K562 (cell line): ENCODE results near the gene PTGFR. TPM values are rescaled to one million over a fixed set of nuclear protein-coding genes. Genes with fewer than 3 reads are reported as not detected.

Source experiments
- ATAC-seq: fragments of 200-7000 bp; cut with Tn5 transposase; 3 replicates; pipeline ENCODE4 v1.9.1; 2020; ENCODE audit warnings: moderate library complexity
- BruUV-seq: library from RNA; stranded (reverse); fragments of 400-500 nt; replicated peaks from 2 replicates; lab custom pipeline; 2021; lab: Mats Ljungman, UMichigan
- CTCF ChIA-PET: fragments of 300-600 bp; formaldehyde crosslinking; extraction: SDS; loops from one replicate; lab custom pipeline; 2021; ENCODE audit warnings: low intra/inter-chr PET ratio; lab: Yijun Ruan, JAX
- POLR2A ChIA-PET: fragments of 300-600, 350-650 bp; sonication (Branson Sonifier 250); formaldehyde crosslinking; extraction: SDS; loops from one replicate; lab custom pipeline; 2021; ENCODE audit warnings: antibody characterized with exemption, inconsistent platforms; lab: Yijun Ruan, JAX
- DNase-seq, 4 experiments: peaks; one replicate each; pipeline versions ENCODE4 v3.0.0 to v3.0.0-alpha.2; 2011 to 2018; ENCODE audit warnings: low spot score in 3 of 4, mixed read lengths in 3 of 4; ENCODE audit errors: extremely low read depth in 1 of 4
- FAIRE-seq: peaks from 2 replicates; lab custom pipeline; 2011; peaks lifted over from hg19 to GRCh38; lab: Jason Lieb, UNC
- H2AFZ ChIP-seq: 2 replicates; pipeline ENCODE4 v1.6.0; 2011; ENCODE audit warnings: low read depth, low read length, control low read depth, inconsistent platforms
- H3K27ac ChIP-seq: fragments of 200-600 bp; 3 replicates; pipeline ENCODE4 v1.8.0; 2011; ENCODE audit warnings: low read depth, mild to moderate bottlenecking, control low read depth, inconsistent platforms, low read length, moderate library complexity, mixed read lengths; ENCODE audit errors: extremely low read depth
- H3K27me3 ChIP-seq, 2 experiments: fragments of 300-600 bp in 1 of 2; 2 replicates in 1 of 2; 3 replicates in 1 of 2; pipeline versions ENCODE4 v1.6.0 to v1.8.0; 2011; ENCODE audit warnings: inconsistent platforms in 2 of 2, low read length in 2 of 2, mild to moderate bottlenecking in 1 of 2, mixed read lengths in 1 of 2, moderate library complexity in 1 of 2; ENCODE audit not compliant: control insufficient read depth in 2 of 2, insufficient read depth in 2 of 2
- H3K36me3 ChIP-seq: fragments of 300-600 bp; 3 replicates; pipeline ENCODE4 v1.8.0; 2011; ENCODE audit warnings: mild to moderate bottlenecking, low read length, inconsistent platforms; ENCODE audit not compliant: control insufficient read depth, insufficient read depth
- H3K4me1 ChIP-seq, 2 experiments: fragments of 200-600 bp in 1 of 2; replicated peaks in 1 of 2; 2 replicates in 1 of 2; 3 replicates in 1 of 2; pipeline versions ENCODE4 v1.5.1 to v1.8.0; 2011; ENCODE audit warnings: inconsistent platforms in 2 of 2, low read length in 2 of 2, mild to moderate bottlenecking in 1 of 2, mixed read lengths in 1 of 2, moderate library complexity in 1 of 2; ENCODE audit not compliant: control insufficient read depth in 2 of 2, insufficient read depth in 2 of 2
- H3K4me2 ChIP-seq: 2 replicates; pipeline ENCODE4 v1.6.1; 2011; ENCODE audit warnings: low read length, control low read depth, inconsistent platforms, mixed read lengths; ENCODE audit not compliant: insufficient read depth
- H3K4me3 ChIP-seq: fragments of 200-600 bp; sonication (generic), shearing (Covaris generic); 2 replicates; pipeline ENCODE4 v1.5.1; 2016; ENCODE audit warnings: control low read depth, inconsistent platforms
- H3K79me2 ChIP-seq: fragments of 200-600 bp; 3 replicates; pipeline ENCODE4 v1.8.0; 2011; ENCODE audit warnings: low read length, inconsistent platforms; ENCODE audit not compliant: control insufficient read depth, insufficient read depth
- H3K9ac ChIP-seq, 2 experiments: 2 replicates each; pipeline versions ENCODE4 v1.6.0 to v1.6.1; 2011; ENCODE audit warnings: low read depth in 2 of 2, low read length in 2 of 2, control low read depth in 1 of 2, inconsistent platforms in 1 of 2, mild to moderate bottlenecking in 1 of 2, mixed read lengths in 1 of 2; ENCODE audit not compliant: insufficient read depth in 1 of 2
- H3K9me1 ChIP-seq: one replicate; pipeline ENCODE4 v1.6.0; 2011; ENCODE audit warnings: inconsistent platforms, mild to moderate bottlenecking, low read length, moderate library complexity; ENCODE audit not compliant: control insufficient read depth, insufficient read depth
- H3K9me3 ChIP-seq: replicated peaks from 2 replicates; pipeline ENCODE4 v1.5.1; 2011; ENCODE audit warnings: low read depth, low read length, inconsistent platforms; ENCODE audit not compliant: control insufficient read depth, insufficient read depth
- H4K20me1 ChIP-seq: replicated peaks from 2 replicates; pipeline ENCODE4 v1.6.1; 2011; ENCODE audit warnings: low read length, inconsistent platforms, mixed read lengths; ENCODE audit not compliant: control insufficient read depth, insufficient read depth
- EHMT2 ChIP-seq: fragments of 450-650 bp; IDR thresholded peaks from 2 replicates; pipeline ENCODE4 v1.6.1; 2018; ENCODE audit warnings: antibody characterized with exemption
- HCFC1 ChIP-seq: IDR thresholded peaks from 2 replicates; pipeline ENCODE4 v1.6.1; 2012; ENCODE audit warnings: low read depth, low read length, improper control_type of control experiment
- HMG20A ChIP-seq: fragments of 450-650 bp; formaldehyde crosslinking; conservative IDR thresholded peaks from 2 replicates; pipeline ENCODE4 v1.4.0; 2020; ENCODE audit warnings: mild to moderate bottlenecking, mixed read lengths
- MCM2 ChIP-seq: fragments of 450-650 bp; IDR thresholded peaks from 2 replicates; pipeline ENCODE4 v1.6.1; 2017; ENCODE audit warnings: low read depth, mild to moderate bottlenecking
- RBM15 ChIP-seq: fragments of 200-400 bp; formaldehyde crosslinking; IDR thresholded peaks from 2 replicates; pipeline ENCODE4 v1.6.1; 2018; ENCODE audit warnings: mild to moderate bottlenecking, low read length, moderate library complexity; ENCODE audit not compliant: insufficient read depth
- RNF2 ChIP-seq: sonication (generic); IDR thresholded peaks from 2 replicates; pipeline ENCODE4 v1.6.1; 2016
- ZBTB17 ChIP-seq: fragments of 450-650 bp; formaldehyde crosslinking; IDR thresholded peaks from 2 replicates; pipeline ENCODE4 v1.4.0; 2020; ENCODE audit warnings: mild to moderate bottlenecking
- WGBS: fragments of 100-300 bp; shearing (Covaris generic); methylation state at CpG from one replicate; pipeline ENCODE4 v1.1.6; 2016; ENCODE audit warnings: low coverage, mixed read lengths; ENCODE audit not compliant: insufficient coverage; ENCODE audit errors: missing lambda C conversion rate; 5-methylcytosine and 5-hydroxymethylcytosine counted together
- in situ Hi-C: fragments of 300-500 bp; cut with MboI; formaldehyde crosslinking; loops from 4 replicates; pipeline ENCODE4 v1.15.0; 2018; ENCODE audit warnings: inconsistent platforms, mixed read lengths
- intact Hi-C: fragments of 100-400 bp; cut with micrococcal nuclease; formaldehyde crosslinking; loops from 2 replicates; pipeline ENCODE4 v1.14.2; 2022
- polyA plus RNA-seq, 8 experiments: library from polyadenylated mRNA; depleted of rRNA in 4 of 8; stranded (reverse) in 5 of 8; unstranded in 3 of 8; fragments of >200 nt; fragmentation: Nextera tagmentation in 2 of 8; fragmentation: Illumina TruSeq in 1 of 8; extraction: Ambion mirVana in 2 of 8; extraction: Trizol in 1 of 8; gene quantifications; 2 replicates each; pipeline versions ENCODE4 v1.2.1 to v1.2.3, GENCODE V29; 2011 to 2014; ENCODE audit warnings: inconsistent platforms in 1 of 8, missing spikeins in 1 of 8
- total RNA-seq, 7 experiments: library from RNA; depleted of rRNA in 6 of 7; stranded (reverse); fragments of >200 nt in 6 of 7; fragmentation: Illumina TruSeq in 2 of 7; extraction: Trizol in 2 of 7; gene quantifications; 2 replicates each; pipeline versions ENCODE4 v1.2.1 to v1.2.3, GENCODE V29; 2011 to 2021; ENCODE audit warnings: low replicate concordance in 1 of 7
- TF ChIP-seq, protein P1 (sequence below): IDR thresholded peaks from 2 replicates; pipeline ENCODE4 v1.6.1; 2014; ENCODE audit warnings: antibody characterized with exemption
- TF ChIP-seq, protein P2 (sequence below): sonication (generic); formaldehyde crosslinking; IDR thresholded peaks from 2 replicates; pipeline ENCODE4 v1.8.0; 2022; ENCODE audit warnings: missing genetic modification reagents, mild to moderate bottlenecking, moderate library complexity, borderline replicate concordance

The PTGFR gene
- total and polyA plus RNA-seq, 9 of the 15 experiments (the other 6 are each of a cell fraction or from before 2014, with no cell fraction given), result 0.04 TPM; not detected in 8

- TF ChIP-seq ZBTB17 (CRISPR knock-in tag) (no peak), RBM15 (no peak), HCFC1 (no peak)
- TF ChIP-seq, protein P1, sequence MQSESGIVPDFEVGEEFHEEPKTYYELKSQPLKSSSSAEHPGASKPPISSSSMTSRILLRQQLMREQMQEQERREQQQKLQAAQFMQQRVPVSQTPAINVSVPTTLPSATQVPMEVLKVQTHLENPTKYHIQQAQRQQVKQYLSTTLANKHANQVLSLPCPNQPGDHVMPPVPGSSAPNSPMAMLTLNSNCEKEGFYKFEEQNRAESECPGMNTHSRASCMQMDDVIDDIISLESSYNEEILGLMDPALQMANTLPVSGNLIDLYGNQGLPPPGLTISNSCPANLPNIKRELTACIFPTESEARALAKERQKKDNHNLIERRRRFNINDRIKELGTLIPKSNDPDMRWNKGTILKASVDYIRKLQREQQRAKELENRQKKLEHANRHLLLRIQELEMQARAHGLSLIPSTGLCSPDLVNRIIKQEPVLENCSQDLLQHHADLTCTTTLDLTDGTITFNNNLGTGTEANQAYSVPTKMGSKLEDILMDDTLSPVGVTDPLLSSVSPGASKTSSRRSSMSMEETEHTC, result no peak
- H3K4me3 ChIP-seq, result no peak overlapping the region
- 0% methylated on average over 1 of the region's 1 CpG for WGBS
- H3K27me3 ChIP-seq, result no peaks in the 10 kb centered on the region
- no TSS peak for BruUV-seq
- no peaks in the 10 kb centered on the region for H3K4me1 ChIP-seq
- no peak overlapping the region for H2AFZ ChIP-seq
- no peak overlapping the region for H3K27ac ChIP-seq
- DNase-seq (no peak), FAIRE-seq (no peak), ATAC-seq (no peak)
- H3K4me2 ChIP-seq, result no peak overlapping the region
- H3K79me2 ChIP-seq, result no peaks in the 10 kb centered on the region
- in situ Hi-C loops, result no loop called here
- intact Hi-C loops, result no loop called here
- no peaks in the 10 kb centered on the region for H3K36me3 ChIP-seq
- H3K9me3 ChIP-seq, result 0 out of 2 replicates have a peak, but pooled peaks cover 2% of the 10 kb centered on the region
- POLR2A ChIA-PET, result interaction anchor here (0.6 kb wide), 1 partner anchor 1653 kb away, joined by 3 read pairs; no protein-coding TSS in a partner anchor
- no peak overlapping the region for H3K9ac ChIP-seq
- CTCF ChIA-PET, result no interaction called here
- H4K20me1 ChIP-seq, result no peaks in the 10 kb centered on the region
- H3K9me1 ChIP-seq, result no peaks in the 10 kb centered on the region
Measured at GRCh38 chr1:78535286-78535685, 44.5 kb downstream of the PTGFR start.

DNA sequence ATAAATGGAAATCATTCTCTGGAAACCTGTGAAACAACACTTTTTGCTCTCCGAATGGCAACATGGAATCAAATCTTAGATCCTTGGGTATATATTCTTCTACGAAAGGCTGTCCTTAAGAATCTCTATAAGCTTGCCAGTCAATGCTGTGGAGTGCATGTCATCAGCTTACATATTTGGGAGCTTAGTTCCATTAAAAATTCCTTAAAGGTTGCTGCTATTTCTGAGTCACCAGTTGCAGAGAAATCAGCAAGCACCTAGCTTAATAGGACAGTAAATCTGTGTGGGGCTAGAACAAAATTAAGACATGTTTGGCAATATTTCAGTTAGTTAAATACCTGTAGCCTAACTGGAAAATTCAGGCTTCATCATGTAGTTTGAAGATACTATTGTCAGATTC, 45.7 kb downstream of the PTGFR start:
- TF ChIP-seq MCM2 (no peak), EHMT2 (no peak), RNF2 (no peak), HMG20A (CRISPR knock-in tag) (no peak)
- TF ChIP-seq, protein P2, sequence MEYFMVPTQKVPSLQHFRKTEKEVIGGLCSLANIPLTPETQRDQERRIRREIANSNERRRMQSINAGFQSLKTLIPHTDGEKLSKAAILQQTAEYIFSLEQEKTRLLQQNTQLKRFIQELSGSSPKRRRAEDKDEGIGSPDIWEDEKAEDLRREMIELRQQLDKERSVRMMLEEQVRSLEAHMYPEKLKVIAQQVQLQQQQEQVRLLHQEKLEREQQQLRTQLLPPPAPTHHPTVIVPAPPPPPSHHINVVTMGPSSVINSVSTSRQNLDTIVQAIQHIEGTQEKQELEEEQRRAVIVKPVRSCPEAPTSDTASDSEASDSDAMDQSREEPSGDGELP (CRISPR knock-in tag), result no peak
- no peaks in the 10 kb centered on the region for H4K20me1 ChIP-seq
- no peak overlapping the region for H3K4me2 ChIP-seq
- in situ Hi-C loops (no loop called here), intact Hi-C loops (no loop called here)
- H3K27me3 ChIP-seq, result no peaks in the 10 kb centered on the region
- BruUV-seq, result no TSS peak
- H3K4me3 ChIP-seq, result no peak overlapping the region
- POLR2A ChIA-PET, result no interaction called here
- no peak for FAIRE-seq
- H3K9me3 ChIP-seq, result peaks cover 2% of the 10 kb centered on the region; the same call in 1 of the 2 replicates
- no peaks in the 10 kb centered on the region for H3K9me1 ChIP-seq
- H3K9ac ChIP-seq, result no peak overlapping the region
- H3K4me1 ChIP-seq, result no peaks in the 10 kb centered on the region
- no peaks in the 10 kb centered on the region for H3K36me3 ChIP-seq
- H2AFZ ChIP-seq, result no peak overlapping the region
- WGBS, result 2% methylated on average over 2 of the region's 2 CpGs
- no peak overlapping the region for H3K27ac ChIP-seq
- no peaks in the 10 kb centered on the region for H3K79me2 ChIP-seq
- ATAC-seq, result no peak
- CTCF ChIA-PET, result no interaction called here
- no peak for DNase-seq
